Measurements from ENCODE around the gene SLC12A9. TPM values are rescaled to one million over a fixed set of nuclear protein-coding genes. Genes with fewer than 3 reads are reported as not detected.

Gene SLC12A9
- total RNA-seq, 2 donors from 2014 or later, result 22.0 to 29.4 TPM

DNA sequence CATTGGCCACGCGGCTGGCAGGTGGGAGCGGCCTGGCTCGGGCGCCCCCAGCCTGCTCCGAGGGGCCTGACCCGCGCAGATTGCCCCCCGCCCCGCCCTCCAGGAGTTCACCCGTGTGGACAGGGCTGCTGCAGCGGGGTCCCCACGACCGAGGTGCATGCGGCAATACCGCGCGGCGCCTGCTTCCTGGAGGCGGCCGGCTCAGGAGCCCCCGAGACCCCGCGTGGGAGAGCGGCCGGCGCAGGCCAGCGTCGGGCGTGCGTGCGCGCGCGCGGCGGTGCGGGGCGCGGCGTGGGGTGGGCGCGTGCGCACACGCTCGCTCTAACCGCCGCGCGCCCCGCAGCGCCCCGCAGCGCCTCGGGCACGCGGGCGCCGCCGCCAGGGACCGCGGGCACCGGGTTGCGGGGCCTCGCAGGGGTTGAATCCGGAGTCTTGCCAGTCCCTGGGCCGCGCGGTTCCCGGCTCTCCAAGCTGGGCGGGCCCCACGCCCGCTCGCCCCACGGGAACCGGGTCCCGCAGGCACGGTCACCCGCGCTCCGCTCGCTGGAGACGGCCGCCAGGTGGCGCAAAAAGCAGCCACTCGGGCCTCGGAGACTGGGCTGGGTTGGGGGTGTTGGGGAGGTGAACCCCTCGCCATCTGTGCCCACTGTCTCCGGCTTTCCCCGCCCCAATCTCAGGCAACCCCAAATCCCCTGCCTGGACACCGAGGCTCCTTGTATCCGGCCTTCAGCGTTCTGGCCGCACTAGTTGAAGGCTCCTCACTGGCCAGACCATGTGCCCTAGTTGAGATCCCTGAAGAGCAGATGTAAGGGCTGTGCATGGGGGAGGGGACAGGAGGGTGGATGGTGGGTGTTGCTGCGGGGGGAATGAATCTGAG is 44.5 kb downstream of the SLC12A9 start:
- no peak for TF ChIP-seq POLR2A (IDR thresholded peaks at IDR 0.05)
- TF ChIP-seq, protein P1, sequence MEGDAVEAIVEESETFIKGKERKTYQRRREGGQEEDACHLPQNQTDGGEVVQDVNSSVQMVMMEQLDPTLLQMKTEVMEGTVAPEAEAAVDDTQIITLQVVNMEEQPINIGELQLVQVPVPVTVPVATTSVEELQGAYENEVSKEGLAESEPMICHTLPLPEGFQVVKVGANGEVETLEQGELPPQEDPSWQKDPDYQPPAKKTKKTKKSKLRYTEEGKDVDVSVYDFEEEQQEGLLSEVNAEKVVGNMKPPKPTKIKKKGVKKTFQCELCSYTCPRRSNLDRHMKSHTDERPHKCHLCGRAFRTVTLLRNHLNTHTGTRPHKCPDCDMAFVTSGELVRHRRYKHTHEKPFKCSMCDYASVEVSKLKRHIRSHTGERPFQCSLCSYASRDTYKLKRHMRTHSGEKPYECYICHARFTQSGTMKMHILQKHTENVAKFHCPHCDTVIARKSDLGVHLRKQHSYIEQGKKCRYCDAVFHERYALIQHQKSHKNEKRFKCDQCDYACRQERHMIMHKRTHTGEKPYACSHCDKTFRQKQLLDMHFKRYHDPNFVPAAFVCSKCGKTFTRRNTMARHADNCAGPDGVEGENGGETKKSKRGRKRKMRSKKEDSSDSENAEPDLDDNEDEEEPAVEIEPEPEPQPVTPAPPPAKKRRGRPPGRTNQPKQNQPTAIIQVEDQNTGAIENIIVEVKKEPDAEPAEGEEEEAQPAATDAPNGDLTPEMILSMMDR (IDR thresholded peaks at IDR 0.05), result peak; percentile 49 to 89 (median 78)
- 4% methylated on average over 9 of the region's 95 CpGs for whole genome bisulfite sequencing
- intact Hi-C loops (cut with DNase I), result loop anchor here (1.0 kb wide), 1 partner anchor 162 kb away; no protein-coding TSS in a partner anchor
- Histone ChIP-seq H3K4me1 (replicated peaks) (peaks cover 10% of the 10 kb centered on the region), H3K4me3 (peak overlapping the region; percentile 8 to 26), H3K9me3 (no peaks in the 10 kb centered on the region), H3K27me3 (replicated peaks; ENCODE audit: insufficient read depth) (no peaks in the 10 kb centered on the region), H3K27ac (no peak overlapping the region), H3K36me3 (no peaks in the 10 kb centered on the region)
- DNase-seq (ENCODE audit: low spot score), result peak; percentile 44

DNA sequence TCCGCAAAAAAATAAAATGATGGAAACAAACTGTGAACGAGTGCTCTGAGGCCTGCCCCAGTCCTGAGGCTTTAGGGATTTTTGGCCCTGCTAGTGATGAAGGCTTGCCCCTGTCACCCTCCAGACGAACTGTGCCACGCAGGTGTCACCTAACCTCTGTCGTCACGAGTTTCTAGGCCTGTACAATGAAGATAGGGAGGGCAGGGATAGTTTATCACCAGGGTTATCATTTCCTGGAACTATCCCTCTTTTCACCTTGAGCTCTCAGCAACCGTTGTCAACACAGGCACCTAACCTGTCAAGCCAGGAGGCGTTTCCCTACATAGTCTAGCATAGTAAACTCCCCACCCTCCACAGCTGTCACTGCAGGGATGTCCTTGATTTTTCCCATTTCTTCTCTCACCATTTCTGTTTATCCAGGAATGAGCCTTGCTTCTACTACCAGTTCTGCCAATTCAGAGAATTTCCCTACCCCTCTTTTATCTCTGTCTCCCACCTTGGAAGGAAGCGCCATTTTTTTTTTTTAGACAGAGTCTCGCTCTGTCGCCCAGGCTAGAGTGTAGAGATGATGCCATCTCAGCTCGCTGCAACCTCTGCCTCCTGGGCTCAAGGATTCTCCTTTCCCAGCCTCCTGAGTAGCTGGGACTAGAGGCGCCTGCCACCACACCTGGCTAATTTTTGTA is 45.4 kb downstream of the SLC12A9 start:
- H3K27ac ChIP-seq, result no peak overlapping the region
- DNase-seq (ENCODE audit: low spot score), result no peak
- no peak overlapping the region for H3K4me3 ChIP-seq
- H3K9me3 ChIP-seq, result no peaks in the 10 kb centered on the region
- no peaks in the 10 kb centered on the region for H3K27me3 ChIP-seq (replicated peaks; ENCODE audit: insufficient read depth)
- WGBS, result 68% methylated on average over 13 of the region's 13 CpGs
- intact Hi-C loops (cut with DNase I), result loop anchor here (1.0 kb wide), 1 partner anchor 161 kb away; no protein-coding TSS in a partner anchor
- H3K36me3 ChIP-seq, result no peaks in the 10 kb centered on the region
- peaks cover 10% of the 10 kb centered on the region for H3K4me1 ChIP-seq (replicated peaks)
- TF ChIP-seq POLR2A (IDR thresholded peaks at IDR 0.05), result no peak
- no peak for TF ChIP-seq POLR2AphosphoS5 (IDR thresholded peaks at IDR 0.05)
- TF ChIP-seq, protein P1 (IDR thresholded peaks at IDR 0.05), result no peak

DNA sequence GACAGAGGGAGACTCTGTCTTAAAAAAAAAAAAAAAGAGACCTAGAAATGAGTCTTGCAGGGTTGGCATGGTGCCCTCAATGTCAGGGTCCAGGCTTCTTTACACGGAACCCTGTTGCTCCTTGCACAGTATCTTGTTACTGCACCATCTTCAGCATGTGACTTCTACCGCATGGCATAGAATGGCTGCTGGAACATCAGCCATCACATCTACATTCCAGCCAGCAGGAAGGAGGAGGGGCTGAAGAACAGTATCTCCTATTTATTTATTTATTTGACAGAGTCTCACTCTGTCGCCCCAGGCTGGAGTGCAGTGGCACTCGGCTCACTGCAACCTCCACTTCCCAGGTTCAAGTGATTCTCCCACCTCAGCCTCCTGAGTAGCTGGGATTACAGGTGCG is 46.9 kb downstream of the SLC12A9 start:
- WGBS, result 90% methylated on average over 5 of the region's 5 CpGs
- no peak for DNase-seq (ENCODE audit: low spot score)
- intact Hi-C loops (cut with DNase I), result no loop called here
- Histone ChIP-seq H3K4me1 (replicated peaks) (peaks cover 10% of the 10 kb centered on the region), H3K4me3 (no peak overlapping the region), H3K36me3 (no peaks in the 10 kb centered on the region), H3K9me3 (no peaks in the 10 kb centered on the region), H3K27me3 (replicated peaks; ENCODE audit: insufficient read depth) (no peaks in the 10 kb centered on the region), H3K27ac (no peak overlapping the region)
- TF ChIP-seq, protein P1 (IDR thresholded peaks at IDR 0.05), result no peak
- TF ChIP-seq POLR2A (IDR thresholded peaks at IDR 0.05) (no peak), POLR2AphosphoS5 (IDR thresholded peaks at IDR 0.05) (no peak)

DNA sequence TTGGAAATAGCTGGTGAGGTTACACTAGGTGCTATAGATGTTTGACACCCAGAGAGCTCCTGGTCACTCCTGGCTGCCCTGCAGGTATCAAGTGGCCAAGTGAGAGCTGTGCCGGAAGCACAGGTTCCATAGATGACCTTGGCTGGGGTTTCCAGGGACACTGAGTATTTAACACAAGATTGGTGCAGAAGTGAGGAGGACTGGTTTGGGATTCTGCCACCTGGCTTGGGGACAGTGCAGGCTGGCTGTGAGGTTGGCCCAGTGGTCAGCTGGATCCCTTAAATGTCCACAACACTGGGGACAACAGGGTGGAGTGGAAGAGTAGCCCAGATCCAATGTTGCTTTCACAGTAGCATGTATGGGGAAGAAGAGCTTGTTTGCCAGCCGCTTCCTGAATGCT is 48.5 kb downstream of the SLC12A9 start:
- H3K4me1 ChIP-seq (replicated peaks), result no peaks in the 10 kb centered on the region
- intact Hi-C loops (cut with DNase I), result no loop called here
- WGBS, result 78% methylated on average over 2 of the region's 2 CpGs

DNA sequence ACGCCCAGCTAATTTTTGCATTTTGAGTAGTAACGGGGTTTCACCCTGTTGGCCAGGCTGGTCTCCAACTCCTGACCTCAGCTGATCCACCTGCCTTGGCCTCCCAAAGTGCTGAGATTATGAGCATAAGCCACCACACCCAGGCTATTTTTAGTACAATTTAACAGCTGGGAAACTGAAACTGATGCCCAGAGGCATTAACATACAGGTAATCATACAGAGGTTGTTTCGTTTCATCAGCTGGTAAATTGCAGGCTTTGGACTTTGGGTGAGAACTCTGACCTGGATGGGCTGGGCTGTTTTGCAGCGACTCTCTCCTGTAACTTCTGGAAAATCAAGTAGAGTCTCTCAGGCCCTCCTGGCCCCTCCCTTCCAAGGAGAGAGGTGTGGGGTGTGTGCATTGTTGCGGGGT is 49.4 kb downstream of the SLC12A9 start:
- intact Hi-C loops (cut with DNase I), result no loop called here
- 73% methylated on average over 5 of the region's 5 CpGs for WGBS
- Histone ChIP-seq H3K4me3 (no peak overlapping the region), H3K27ac (no peak overlapping the region), H3K4me1 (replicated peaks) (no peaks in the 10 kb centered on the region), H3K36me3 (no peaks in the 10 kb centered on the region), H3K27me3 (replicated peaks; ENCODE audit: insufficient read depth) (no peaks in the 10 kb centered on the region), H3K9me3 (no peaks in the 10 kb centered on the region)
- TF ChIP-seq POLR2A (IDR thresholded peaks at IDR 0.05) (no peak), POLR2AphosphoS5 (IDR thresholded peaks at IDR 0.05) (no peak)
- TF ChIP-seq, protein P1 (IDR thresholded peaks at IDR 0.05), result no peak
- no peak for DNase-seq (ENCODE audit: low spot score)

More for the DNA sequence above, 48.5 kb downstream of the SLC12A9 start:
- TF ChIP-seq POLR2A (IDR thresholded peaks at IDR 0.05) (no peak), POLR2AphosphoS5 (IDR thresholded peaks at IDR 0.05) (no peak)
- no peak for DNase-seq (ENCODE audit: low spot score)
- Histone ChIP-seq H3K4me3 (no peak overlapping the region), H3K27me3 (replicated peaks; ENCODE audit: insufficient read depth) (no peaks in the 10 kb centered on the region), H3K36me3 (no peaks in the 10 kb centered on the region), H3K27ac (no peak overlapping the region), H3K9me3 (no peaks in the 10 kb centered on the region)

All from prostate gland (tissue), 2 donors.